ENCODE measurements around the gene OR3A1.
"Not testable (repeated sequence)": the region's sequence is repeated elsewhere in the genome, so short reads cannot be mapped to it uniquely, and the experiment has no call there.

OR3A1 gene

GRCh38 chr17:3282901-3283300 is 15.3 kb downstream of the OR3A1 start:
- TF ChIP-seq CTCF (IDR thresholded peaks at IDR 0.05; ENCODE audit: low read depth, low read length): no peak
- no peak for DNase-seq (ENCODE audit: extremely low read depth, low read depth)

- no peak for DNase-seq (ENCODE audit: extremely low read depth, low read depth)
- no peak for TF ChIP-seq CTCF (IDR thresholded peaks at IDR 0.05; ENCODE audit: low read depth, low read length)
These were observed 22.0 kb downstream of the OR3A1 start for GRCh38 chr17:3276126-3276525.

GRCh38 chr17:3271072-3271848 is 26.9 kb downstream of the OR3A1 start:
- TF ChIP-seq CTCF (IDR thresholded peaks at IDR 0.05; ENCODE audit: low read depth, low read length): no peak
- DNase-seq (ENCODE audit: extremely low read depth, low read depth): no peak

GRCh38 chr17:3260600-3260999 is 37.6 kb downstream of the OR3A1 start:
- no peak for TF ChIP-seq CTCF (IDR thresholded peaks at IDR 0.05; ENCODE audit: low read depth, low read length)
- no peak for DNase-seq (ENCODE audit: extremely low read depth, low read depth)

- TF ChIP-seq CTCF (IDR thresholded peaks at IDR 0.05; ENCODE audit: low read depth, low read length): no peak
These were observed 38.0 kb downstream of the OR3A1 start for GRCh38 chr17:3260163-3260562.

GRCh38 chr17:3256575-3256974 is 41.6 kb downstream of the OR3A1 start:
- DNase-seq (ENCODE audit: extremely low read depth, low read depth): no peak
- no peak for TF ChIP-seq CTCF (IDR thresholded peaks at IDR 0.05; ENCODE audit: low read depth, low read length)

More at GRCh38 chr17:3260163-3260562, 38.0 kb downstream of the OR3A1 start:
- DNase-seq (ENCODE audit: extremely low read depth, low read depth): no peak

GRCh38 chr17:3249013-3249412 is 49.1 kb downstream of the OR3A1 start:
- not testable (repeated sequence) for DNase-seq (ENCODE audit: extremely low read depth, low read depth)

- not testable (repeated sequence) for DNase-seq (ENCODE audit: extremely low read depth, low read depth)
These were observed 53.3 kb downstream of the OR3A1 start for GRCh38 chr17:3244841-3245240.

- DNase-seq (ENCODE audit: extremely low read depth, low read depth): not testable (repeated sequence)
These were observed 57.1 kb downstream of the OR3A1 start for GRCh38 chr17:3241044-3241443.
